H1 (cell line): Measurements from ENCODE around the gene DUSP10. TPM values are rescaled to one million over a fixed set of nuclear protein-coding genes. Genes with fewer than 3 reads are reported as not detected.

Experiments used
- CTCF ChIA-PET: fragments of 300-600 bp; sonication (Branson Sonifier 250); formaldehyde crosslinking; loops from one replicate; lab custom pipeline; 2021; ENCODE audit not compliant: partially characterized antibody; lab: Charles Lee
- POLR2A ChIA-PET: fragments of 300-600 bp; sonication (Branson Sonifier 250); formaldehyde crosslinking; loops from one replicate; lab custom pipeline; 2021; ENCODE audit warnings: inconsistent platforms; ENCODE audit not compliant: partially characterized antibody; lab: Charles Lee
- DNase-seq, 2 experiments: peaks; one replicate each; pipeline versions ENCODE4 v3.0.0 to v3.0.0-alpha.2; 2010 to 2022; ENCODE audit warnings: low spot score in 2 of 2, low read depth in 1 of 2, mixed read lengths in 1 of 2
- FAIRE-seq: peaks from 2 replicates; lab custom pipeline; 2011; peaks lifted over from hg19 to GRCh38; lab: Jason Lieb, UNC
- H2AFZ ChIP-seq: 2 replicates; pipeline ENCODE4 v1.8.1; 2012; ENCODE audit warnings: low read length, inconsistent platforms
- H2AK5ac ChIP-seq: 2 replicates; pipeline ENCODE4 v1.6.1; 2013; ENCODE audit warnings: low read depth, low read length
- H2BK120ac ChIP-seq: replicated peaks from 2 replicates; pipeline ENCODE3; 2013; ENCODE audit warnings: low read depth, low read length, inconsistent platforms
- H2BK12ac ChIP-seq: 2 replicates; pipeline ENCODE4 v1.6.1; 2013; ENCODE audit warnings: low read depth, low read length
- H2BK15ac ChIP-seq: 2 replicates; pipeline ENCODE4 v1.6.1; 2013; ENCODE audit warnings: low read length
- H2BK20ac ChIP-seq: 2 replicates; pipeline ENCODE4 v1.6.1; 2013; ENCODE audit warnings: low read length
- H2BK5ac ChIP-seq: 2 replicates; pipeline ENCODE4 v1.6.1; 2013; ENCODE audit warnings: low read depth, low read length
- H3K14ac ChIP-seq: 2 replicates; pipeline ENCODE4 v1.6.1; 2013; ENCODE audit warnings: inconsistent platforms; ENCODE audit not compliant: insufficient read length
- H3K18ac ChIP-seq: 2 replicates; pipeline ENCODE4 v1.6.1; 2013; ENCODE audit warnings: low read length; ENCODE audit errors: extremely low read depth
- H3K23ac ChIP-seq: 2 replicates; pipeline ENCODE4 v1.6.1; 2013; ENCODE audit warnings: inconsistent platforms; ENCODE audit not compliant: insufficient read length
- H3K23me2 ChIP-seq: 2 replicates; pipeline ENCODE4 v1.6.1; 2013; ENCODE audit warnings: low read depth, low read length
- H3K27ac ChIP-seq: 2 replicates; pipeline ENCODE4 v1.6.1; 2011; ENCODE audit warnings: low read depth, low read length, inconsistent platforms
- H3K27me3 ChIP-seq, 4 experiments: replicated peaks in 1 of 4; 1 replicate in 1 of 4; 2 replicates in 3 of 4; pipeline versions ENCODE4 v1.6.1 to v1.8.1; 2011 to 2013; ENCODE audit warnings: low read length in 3 of 4, mild to moderate bottlenecking in 3 of 4, inconsistent platforms in 2 of 4, mixed read lengths in 2 of 4, moderate library complexity in 1 of 4; ENCODE audit not compliant: control insufficient read depth in 3 of 4, insufficient read depth in 3 of 4; ENCODE audit errors: extremely low read depth in 1 of 4
- H3K36me3 ChIP-seq, 4 experiments: 2 replicates each; pipeline versions ENCODE4 v1.6.1 to v1.8.1; 2011 to 2013; ENCODE audit warnings: mild to moderate bottlenecking in 4 of 4, low read length in 3 of 4, moderate library complexity in 2 of 4, control low read depth in 1 of 4, inconsistent platforms in 1 of 4; ENCODE audit not compliant: insufficient read depth in 4 of 4, control insufficient read depth in 2 of 4
- H3K4ac ChIP-seq: replicated peaks from 2 replicates; pipeline ENCODE3; 2013; ENCODE audit warnings: low read length, low read depth, mixed read lengths, inconsistent platforms; ENCODE audit not compliant: insufficient read length
- H3K4me1 ChIP-seq, 4 experiments: replicated peaks in 1 of 4; 1 replicate in 1 of 4; 2 replicates in 3 of 4; pipeline versions ENCODE4 v1.6.1 to v1.8.1; 2011 to 2013; ENCODE audit warnings: low read length in 3 of 4, inconsistent platforms in 2 of 4, mixed read lengths in 1 of 4; ENCODE audit not compliant: insufficient read depth in 4 of 4, control insufficient read depth in 3 of 4
- H3K4me2 ChIP-seq, 2 experiments: 2 replicates each; pipeline versions ENCODE4 v1.6.1 to v1.8.1; 2011 to 2013; ENCODE audit warnings: low read depth in 2 of 2, low read length in 2 of 2, control low read depth in 1 of 2, inconsistent platforms in 1 of 2, mild to moderate bottlenecking in 1 of 2; ENCODE audit not compliant: insufficient read depth in 1 of 2
- H3K4me3 ChIP-seq, 4 experiments: fragments of 200-600, 300-600 bp in 1 of 4; sonication (generic), shearing (Covaris generic), sonication (Bioruptor Twin) in 1 of 4; 2 replicates each; pipeline versions ENCODE4 v1.5.1 to v1.8.1; 2011 to 2016; ENCODE audit warnings: low read length in 4 of 4, low read depth in 3 of 4, control low read depth in 2 of 4, inconsistent platforms in 2 of 4, mild to moderate bottlenecking in 2 of 4, mixed read lengths in 1 of 4, moderate library complexity in 1 of 4; ENCODE audit not compliant: insufficient read depth in 2 of 4; ENCODE audit errors: extremely low read depth in 1 of 4
- H3K56ac ChIP-seq: replicated peaks from 2 replicates; pipeline ENCODE3; 2013; ENCODE audit warnings: low read depth, mild to moderate bottlenecking, mixed read lengths, low read length, inconsistent platforms; ENCODE audit not compliant: insufficient read length
- H3K79me1 ChIP-seq: 2 replicates; pipeline ENCODE4 v1.6.1; 2013; ENCODE audit warnings: low read depth, low read length, control low read depth
- H3K79me2 ChIP-seq, 2 experiments: 2 replicates each; pipeline versions ENCODE4 v1.6.1 to v1.8.1; 2012 to 2013; ENCODE audit warnings: low read length in 2 of 2, mild to moderate bottlenecking in 2 of 2, inconsistent platforms in 1 of 2; ENCODE audit not compliant: insufficient read depth in 2 of 2, control insufficient read depth in 1 of 2
- H3K9ac ChIP-seq, 4 experiments: replicated peaks in 1 of 4; 1 replicate in 1 of 4; 2 replicates in 3 of 4; pipeline versions ENCODE4 v1.6.1 to v1.8.1; 2011 to 2013; ENCODE audit warnings: low read depth in 3 of 4, low read length in 3 of 4, control low read depth in 2 of 4, mild to moderate bottlenecking in 2 of 4, moderate library complexity in 2 of 4, inconsistent platforms in 1 of 4; ENCODE audit errors: extremely low read depth in 1 of 4
- H3K9me3 ChIP-seq, 2 experiments: 2 replicates each; pipeline versions ENCODE4 v1.6.1 to v1.8.1; 2012 to 2013; ENCODE audit warnings: mild to moderate bottlenecking in 2 of 2, moderate library complexity in 2 of 2, control low read depth in 1 of 2, inconsistent platforms in 1 of 2, low read depth in 1 of 2, low read length in 1 of 2, mixed read lengths in 1 of 2; ENCODE audit not compliant: insufficient read depth in 2 of 2
- H4K20me1 ChIP-seq, 2 experiments: replicated peaks in 1 of 2; 2 replicates each; pipeline versions ENCODE3 to v1.8.1; 2011 to 2013; ENCODE audit warnings: inconsistent platforms in 2 of 2, low read length in 2 of 2, mild to moderate bottlenecking in 1 of 2; ENCODE audit not compliant: insufficient read depth in 2 of 2, control insufficient read depth in 1 of 2
- H4K5ac ChIP-seq: 2 replicates; pipeline ENCODE4 v1.6.1; 2013; ENCODE audit warnings: low read length, low read depth, mixed read lengths, inconsistent platforms; ENCODE audit not compliant: insufficient read length
- H4K8ac ChIP-seq: 2 replicates; pipeline ENCODE4 v1.8.0; 2013; ENCODE audit warnings: mild to moderate bottlenecking, moderate library complexity, low read length, inconsistent platforms; ENCODE audit not compliant: insufficient read depth; ENCODE audit errors: extremely low read depth
- H4K91ac ChIP-seq: replicated peaks from 2 replicates; pipeline ENCODE3; 2013; ENCODE audit warnings: low read length, mixed read lengths, inconsistent platforms; ENCODE audit not compliant: insufficient read length
- CEBPB ChIP-seq: IDR thresholded peaks from 2 replicates; pipeline ENCODE4 v1.6.1; 2012; ENCODE audit warnings: low read depth, low read length
- CHD2 ChIP-seq: IDR thresholded peaks from 2 replicates; pipeline ENCODE4 v1.6.1; 2012; ENCODE audit warnings: low read length, improper control_type of control experiment
- HDAC2 ChIP-seq, 2 experiments: fragments of 300-600 bp in 1 of 2; sonication (generic) in 1 of 2; IDR thresholded peaks; 2 replicates each; pipeline ENCODE4 v1.6.1; 2011 to 2012; ENCODE audit warnings: low read depth in 2 of 2, low read length in 2 of 2, mild to moderate bottlenecking in 2 of 2, moderate library complexity in 2 of 2, borderline replicate concordance in 1 of 2, inconsistent platforms in 1 of 2
- JUN ChIP-seq: IDR thresholded peaks from 2 replicates; pipeline ENCODE4 v1.6.1; 2011; ENCODE audit warnings: low read depth, mild to moderate bottlenecking, improper control_type of control experiment, low read length
- NRF1 ChIP-seq: IDR thresholded peaks from 2 replicates; pipeline ENCODE4 v1.6.1; 2011; ENCODE audit warnings: mild to moderate bottlenecking, low read depth, low read length, improper control_type of control experiment
- RFX5 ChIP-seq: IDR thresholded peaks from 2 replicates; pipeline ENCODE4 v1.6.1; 2011; ENCODE audit warnings: low read depth, low read length, improper control_type of control experiment, borderline replicate concordance
- RNF2 ChIP-seq: fragments of 200-900, 300-1000 bp; sonication (generic); IDR thresholded peaks from 2 replicates; pipeline ENCODE4 v1.7.1; 2016; ENCODE audit warnings: borderline replicate concordance, low read depth, mild to moderate bottlenecking, antibody characterized with exemption, low read length; ENCODE audit not compliant: poor library complexity, severe bottlenecking; ENCODE audit errors: missing control alignments
- SP4 ChIP-seq: IDR thresholded peaks from 2 replicates; pipeline ENCODE4 v1.6.1; 2012; ENCODE audit warnings: low read length, inconsistent platforms
- SRF ChIP-seq: IDR thresholded peaks from 2 replicates; pipeline ENCODE4 v1.6.1; 2011; ENCODE audit warnings: mild to moderate bottlenecking, low read depth, low read length, moderate library complexity
- SUZ12 ChIP-seq: fragments of 200-600 bp; sonication (generic); IDR thresholded peaks from 2 replicates; pipeline ENCODE4 v1.6.1; 2012; ENCODE audit warnings: mild to moderate bottlenecking, inconsistent platforms, low read length, moderate library complexity, mixed read lengths
- TAF7 ChIP-seq: optimal IDR thresholded peaks from 2 replicates; pipeline ENCODE3; 2011; ENCODE audit warnings: low read depth, mild to moderate bottlenecking, inconsistent platforms, low read length, moderate library complexity, borderline replicate concordance
- TCF12 ChIP-seq: IDR thresholded peaks from 2 replicates; pipeline ENCODE4 v1.6.1; 2011; ENCODE audit warnings: low read depth, mild to moderate bottlenecking, low read length
- YY1 ChIP-seq: IDR thresholded peaks from 2 replicates; pipeline ENCODE4 v1.6.1; 2011; ENCODE audit warnings: low read depth, mild to moderate bottlenecking, low read length
- WGBS, 2 experiments: shearing (Covaris generic) in 1 of 2; methylation state at CpG; one replicate each; pipeline versions ENCODE4 v1.1.6 to v1.1.7; 2013 to 2015; ENCODE audit warnings: low lambda C conversion rate in 2 of 2, mixed read lengths in 2 of 2, inconsistent platforms in 1 of 2, low coverage in 1 of 2, missing lambda C conversion rate in 1 of 2; ENCODE audit not compliant: insufficient replicate concordance in 2 of 2, insufficient coverage in 1 of 2, insufficient read length in 1 of 2; ENCODE audit errors: extremely low coverage in 1 of 2, missing lambda C conversion rate in 1 of 2; 5-methylcytosine and 5-hydroxymethylcytosine counted together
- polyA plus RNA-seq, 7 experiments: library from polyadenylated mRNA; depleted of rRNA in 3 of 7; stranded (reverse) in 5 of 7; unstranded in 2 of 7; fragments of >200 nt in 5 of 7; fragments of 200-250 nt in 2 of 7; gene quantifications; 1 replicate in 5 of 7; 2 replicates in 1 of 7; 4 replicates in 1 of 7; pipeline versions ENCODE4 v1.2.1 to v1.2.3, GENCODE V29; 2011 to 2013; ENCODE audit warnings: missing spikeins in 2 of 7, mixed read lengths in 2 of 7
- total RNA-seq: library from RNA; stranded (reverse); fragmentation: NEBNext Ultra II Directional; extraction: Animal tissue kit (Norgen Biotek cat#: 25700); gene quantifications from 2 replicates; pipeline ENCODE4 v1.2.1, GENCODE V29; 2021
- TF ChIP-seq, protein P1 (sequence below): IDR thresholded peaks from 2 replicates; pipeline ENCODE4 v1.6.1; 2012; ENCODE audit warnings: inconsistent platforms

DUSP10 gene
- total and polyA plus RNA-seq, 2 of the 8 experiments (the other 6 are each of a cell fraction or from before 2014, with no cell fraction given): 1.2 TPM

DNA sequence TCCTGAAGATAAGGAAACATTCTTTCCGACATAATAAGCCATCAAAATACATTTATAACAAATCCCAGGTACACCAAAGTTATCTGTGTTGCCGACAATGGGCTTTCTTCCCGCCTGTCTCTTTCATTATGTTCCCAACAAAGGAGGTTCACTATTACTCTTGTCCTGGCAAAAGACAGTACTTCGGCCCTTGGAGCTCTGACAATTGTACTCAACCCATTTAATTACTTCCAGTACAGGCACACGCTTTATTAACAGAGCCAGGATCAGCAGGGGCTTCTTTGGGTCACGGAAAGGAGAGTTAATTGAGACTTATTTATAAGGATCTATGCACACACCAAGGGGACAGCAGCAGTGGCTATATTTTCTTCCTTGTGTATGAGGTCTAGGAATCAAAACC is 46.6 kb upstream of the DUSP10 start:
- no peak overlapping the region for H3K23ac ChIP-seq
- ChIA-PET POLR2A (no interaction called here), CTCF (no interaction called here)
- FAIRE-seq: no peak
- no peak overlapping the region for H2BK120ac ChIP-seq
- H2BK5ac ChIP-seq: no peak overlapping the region
- H2BK20ac ChIP-seq: no peak overlapping the region
- no peak overlapping the region for H2BK15ac ChIP-seq
- no peak overlapping the region for H3K18ac ChIP-seq
- no peaks in the 10 kb centered on the region for H3K9me3 ChIP-seq
- H4K8ac ChIP-seq: no peak overlapping the region
- H4K91ac ChIP-seq: no peak overlapping the region
- no peaks in the 10 kb centered on the region for H3K23me2 ChIP-seq
- no peak overlapping the region for H3K4me2 ChIP-seq
- no peak for TF ChIP-seq JUN
- TF ChIP-seq, protein P1, sequence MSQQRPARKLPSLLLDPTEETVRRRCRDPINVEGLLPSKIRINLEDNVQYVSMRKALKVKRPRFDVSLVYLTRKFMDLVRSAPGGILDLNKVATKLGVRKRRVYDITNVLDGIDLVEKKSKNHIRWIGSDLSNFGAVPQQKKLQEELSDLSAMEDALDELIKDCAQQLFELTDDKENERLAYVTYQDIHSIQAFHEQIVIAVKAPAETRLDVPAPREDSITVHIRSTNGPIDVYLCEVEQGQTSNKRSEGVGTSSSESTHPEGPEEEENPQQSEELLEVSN: no peak
- no peak for TF ChIP-seq HDAC2 (IDR thresholded peaks at IDR 0.05; ENCODE audit: borderline replicate concordance in 1 of 2, low read depth in 2 of 2, low read length in 2 of 2)
- no peak for TF ChIP-seq SRF
- TF ChIP-seq TAF7: no peak
- TF ChIP-seq SUZ12: no peak
- TF ChIP-seq CHD2: no peak
- no peak for TF ChIP-seq YY1
- no peak for TF ChIP-seq SP4
- no peak for TF ChIP-seq NRF1
- no peak for TF ChIP-seq CEBPB
- no peak for TF ChIP-seq RNF2
- no peak for TF ChIP-seq TCF12
- TF ChIP-seq RFX5: no peak
- no peak overlapping the region for H3K14ac ChIP-seq
- no peaks in the 10 kb centered on the region for H3K79me1 ChIP-seq
- no peaks in the 10 kb centered on the region for H4K20me1 ChIP-seq
- WGBS, 2 experiments: 97% methylated on average over 6 of the region's 6 CpGs; no CpG with 5 or more reads in 1 of the 2 experiments
- H3K27me3 ChIP-seq: no peaks in the 10 kb centered on the region
- H3K9ac ChIP-seq: no peak overlapping the region
- H3K4me3 ChIP-seq: no peak overlapping the region
- H3K4ac ChIP-seq: no peak overlapping the region
- no peaks in the 10 kb centered on the region for H3K4me1 ChIP-seq
- no peak overlapping the region for H2BK12ac ChIP-seq
- H3K36me3 ChIP-seq: no peaks in the 10 kb centered on the region
- H2AK5ac ChIP-seq: no peak overlapping the region
- H3K56ac ChIP-seq: no peak overlapping the region
- no peaks in the 10 kb centered on the region for H3K79me2 ChIP-seq
- no peak overlapping the region for H3K27ac ChIP-seq
- H2AFZ ChIP-seq: no peak overlapping the region
- no peak overlapping the region for H4K5ac ChIP-seq
- no peak for DNase-seq
